Vagina (tissue), 2 donors: ENCODE data around the gene CENPU. TPM values are rescaled to one million over a fixed set of nuclear protein-coding genes. Genes with fewer than 3 reads are reported as not detected.

ENCODE experiments used
- DNase-seq, 2 donors: peaks; one replicate each; pipeline ENCODE4 v3.0.0-alpha.2; 2017; ENCODE audit errors: extremely low spot score in 2 of 2
- H3K27ac ChIP-seq: fragments of 200-600 bp; sonication (generic); one replicate; pipeline ENCODE4 v1.5.1; 2019
- H3K27me3 ChIP-seq: fragments of 200-600 bp; sonication (generic); one replicate; pipeline ENCODE4 v1.5.1; 2019
- H3K36me3 ChIP-seq, 2 donors: fragments of 200-600 bp; sonication (generic); one replicate each; pipeline ENCODE4 v1.5.1; 2017 to 2019
- H3K4me1 ChIP-seq: fragments of 200-600 bp; sonication (generic); one replicate; pipeline ENCODE4 v1.5.1; 2019
- H3K4me3 ChIP-seq, 2 donors: fragments of 200-600 bp; sonication (generic); 1 replicate in 1 of 2; 2 replicates in 1 of 2; pipeline ENCODE4 v1.5.1; 2016 to 2019
- H3K9me3 ChIP-seq: fragments of 200-600 bp; sonication (generic); one replicate; pipeline ENCODE4 v1.5.1; 2019
- CTCF ChIP-seq, 3 experiments: fragments of 450-650 bp in 2 of 3; fragments of 200-600 bp in 1 of 3; sonication (generic) in 1 of 3; IDR thresholded peaks; one replicate each; pipeline ENCODE4 v1.5.1; 2017 to 2019; ENCODE audit warnings: antibody characterized with exemption in 3 of 3, mild to moderate bottlenecking in 2 of 3, moderate library complexity in 2 of 3
- POLR2A ChIP-seq, 2 donors: fragments of 450-650 bp; IDR thresholded peaks; one replicate each; pipeline ENCODE4 v1.6.1; 2017; ENCODE audit warnings: antibody characterized with exemption in 2 of 2, mild to moderate bottlenecking in 2 of 2, moderate library complexity in 2 of 2
- POLR2AphosphoS5 ChIP-seq, 2 donors: sonication (generic); formaldehyde crosslinking; IDR thresholded peaks; one replicate each; pipeline ENCODE4 v1.9.0; 2017; ENCODE audit warnings: antibody characterized with exemption in 2 of 2, mild to moderate bottlenecking in 2 of 2, low read depth in 1 of 2; ENCODE audit not compliant: insufficient read depth in 1 of 2
- intact Hi-C: fragments of 100-400 bp; cut with DNase I; formaldehyde crosslinking; loops from one replicate; pipeline ENCODE4 v1.15.1; 2023
- total RNA-seq: library from RNA; depleted of rRNA; stranded (reverse); fragments of >200 nt; gene quantifications from one replicate; pipeline ENCODE4 v1.2.3, GENCODE V29; 2016

The CENPU gene
- total RNA-seq, 1 donor from 2014 or later, result 5.2 TPM

DNA sequence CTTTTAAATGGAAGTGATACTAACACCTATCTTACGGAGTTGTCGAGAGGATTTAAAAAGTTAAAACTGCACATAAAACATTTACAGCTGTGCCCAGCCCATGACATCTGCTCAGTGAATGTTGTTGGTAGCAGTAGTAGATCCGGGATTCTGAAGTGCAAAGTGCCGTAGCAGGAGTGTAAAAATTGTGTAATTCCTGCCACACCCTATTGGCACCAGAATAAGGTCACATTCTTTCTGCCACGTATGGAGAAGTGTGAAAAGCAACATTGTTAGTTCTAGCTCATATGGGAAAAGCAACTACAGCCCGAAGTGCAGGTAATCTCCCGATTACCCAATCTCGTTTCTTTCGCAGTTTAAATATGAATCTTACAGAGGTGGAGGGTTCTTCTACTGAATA lies 53.2 kb downstream of the CENPU start:
- intact Hi-C loops, result no loop called here
- TF ChIP-seq CTCF (IDR thresholded peaks at IDR 0.05) (no peak), POLR2AphosphoS5 (IDR thresholded peaks at IDR 0.05; ENCODE audit: insufficient read depth in 1 of 2, low read depth in 1 of 2) (peak in 1 of 2 donors; percentile 53)
- H3K4me1 ChIP-seq, result no peaks in the 10 kb centered on the region
- H3K4me3 ChIP-seq, result no peak overlapping the region
- no peak for DNase-seq
- H3K36me3 ChIP-seq, result peaks cover 0 to 7% of the 10 kb centered on the region in 2 donors
- H3K27me3 ChIP-seq, result no peaks in the 10 kb centered on the region
- no peaks in the 10 kb centered on the region for H3K9me3 ChIP-seq
- H3K27ac ChIP-seq, result no peak overlapping the region

DNA sequence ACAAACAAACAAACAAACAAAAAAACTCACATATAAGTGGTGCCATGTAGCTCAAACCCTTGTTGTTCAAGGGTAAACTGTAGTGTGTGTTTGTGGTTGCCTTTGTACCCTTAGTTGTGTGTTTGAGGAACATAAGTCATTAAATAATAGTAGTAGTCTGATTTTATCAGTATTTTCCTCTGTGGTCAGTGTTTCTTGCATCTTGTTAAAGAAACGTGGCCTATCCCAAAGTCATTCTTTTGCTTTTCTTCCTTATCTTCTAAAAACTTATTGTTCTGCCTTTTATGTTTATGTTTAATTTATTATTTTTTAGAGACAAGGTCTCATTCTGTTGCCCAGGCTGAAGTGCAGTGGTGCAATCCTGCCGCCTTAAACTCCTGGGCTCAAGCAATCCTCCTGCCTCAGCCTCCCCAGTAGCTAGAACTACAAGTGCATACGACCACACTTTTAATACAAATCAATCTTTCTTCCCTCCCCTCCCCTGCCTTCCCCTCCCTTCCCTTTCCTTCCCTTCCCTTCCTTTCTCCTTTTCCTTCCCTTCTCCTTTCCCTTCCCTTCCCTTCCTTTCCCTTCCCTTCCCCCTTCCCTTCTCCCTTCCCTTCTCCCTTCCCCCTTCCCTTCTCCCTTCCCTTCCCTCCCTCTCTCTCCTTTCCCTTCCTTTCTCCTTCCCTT lies 57.9 kb downstream of the CENPU start:
- DNase-seq, result no peak
- H3K27ac ChIP-seq, result no peak overlapping the region

DNA sequence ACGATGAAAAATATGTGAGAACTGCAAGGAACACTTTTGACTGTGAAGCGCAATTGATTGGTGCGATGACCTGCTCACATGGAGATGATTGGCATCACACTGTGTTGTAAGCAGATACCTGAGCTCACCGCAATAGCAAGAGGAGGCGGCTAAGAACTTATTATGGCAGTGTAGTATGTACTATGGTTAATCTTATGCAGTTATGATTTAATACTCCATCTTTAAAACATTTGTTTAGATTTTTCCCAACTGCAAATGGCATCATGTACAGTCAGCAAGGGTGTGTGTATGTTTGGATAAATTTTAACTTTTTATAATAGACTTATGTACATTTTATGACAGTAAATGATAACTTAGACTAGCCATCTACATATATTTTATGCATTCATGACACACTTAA lies 58.9 kb downstream of the CENPU start:
- Histone ChIP-seq H3K4me3 (no peak overlapping the region), H3K36me3 (peaks cover 0 to 26% of the 10 kb centered on the region in 2 donors), H3K9me3 (no peaks in the 10 kb centered on the region), H3K4me1 (no peaks in the 10 kb centered on the region), H3K27me3 (no peaks in the 10 kb centered on the region), H3K27ac (no peak overlapping the region)
- intact Hi-C loops, result no loop called here
- no peak for TF ChIP-seq CTCF (IDR thresholded peaks at IDR 0.05)
- TF ChIP-seq POLR2AphosphoS5 (IDR thresholded peaks at IDR 0.05; ENCODE audit: insufficient read depth in 1 of 2, low read depth in 1 of 2), result no peak
- no peak for TF ChIP-seq POLR2A (IDR thresholded peaks at IDR 0.05)
- no peak for DNase-seq

More for the DNA sequence above, 57.9 kb downstream of the CENPU start:
- no peaks in the 10 kb centered on the region for H3K27me3 ChIP-seq
- intact Hi-C loops, result no loop called here
- no peak overlapping the region for H3K4me3 ChIP-seq
- no peaks in the 10 kb centered on the region for H3K9me3 ChIP-seq
- TF ChIP-seq CTCF (IDR thresholded peaks at IDR 0.05), result no peak
- no peak for TF ChIP-seq POLR2A (IDR thresholded peaks at IDR 0.05)
- no peak for TF ChIP-seq POLR2AphosphoS5 (IDR thresholded peaks at IDR 0.05; ENCODE audit: insufficient read depth in 1 of 2, low read depth in 1 of 2)
- no peaks in the 10 kb centered on the region for H3K4me1 ChIP-seq
- H3K36me3 ChIP-seq, result peaks cover 0 to 26% of the 10 kb centered on the region in 2 donors

- DNase-seq, result no peak
- H3K27me3 ChIP-seq, result no peaks in the 10 kb centered on the region
- TF ChIP-seq POLR2AphosphoS5 (IDR thresholded peaks at IDR 0.05; ENCODE audit: insufficient read depth in 1 of 2, low read depth in 1 of 2) (no peak), POLR2A (IDR thresholded peaks at IDR 0.05) (no peak), CTCF (IDR thresholded peaks at IDR 0.05) (no peak)
- H3K4me1 ChIP-seq, result no peaks in the 10 kb centered on the region
- H3K9me3 ChIP-seq, result no peaks in the 10 kb centered on the region
- no peak overlapping the region for H3K27ac ChIP-seq
- no peak overlapping the region for H3K4me3 ChIP-seq
- intact Hi-C loops, result no loop called here
- peaks cover 0 to 32% of the 10 kb centered on the region in 2 donors for H3K36me3 ChIP-seq
These were observed 59.9 kb downstream of the CENPU start for GRCh38 chr4:184674011-184674410.

GRCh38 chr4:184672741-184673140 lies 61.2 kb downstream of the CENPU start:
- H3K36me3 ChIP-seq, result peaks cover 0 to 45% of the 10 kb centered on the region in 2 donors
- no peaks in the 10 kb centered on the region for H3K27me3 ChIP-seq
- intact Hi-C loops, result no loop called here
- no peak for DNase-seq
- H3K9me3 ChIP-seq, result no peaks in the 10 kb centered on the region
- no peaks in the 10 kb centered on the region for H3K4me1 ChIP-seq
- no peak overlapping the region for H3K4me3 ChIP-seq
- TF ChIP-seq POLR2A (IDR thresholded peaks at IDR 0.05) (no peak), POLR2AphosphoS5 (IDR thresholded peaks at IDR 0.05; ENCODE audit: insufficient read depth in 1 of 2, low read depth in 1 of 2) (no peak), CTCF (IDR thresholded peaks at IDR 0.05) (no peak)
- H3K27ac ChIP-seq, result no peak overlapping the region
